DMS153 (cell line): Measurements from ENCODE around the gene BANP.
"Not testable (repeated sequence)": the region's sequence is repeated elsewhere in the genome, so short reads cannot be mapped to it uniquely, and the experiment has no call there.

Experiments used
- DNase-seq: peaks from one replicate; lab custom pipeline; 2025; lab: John Stamatoyannopoulos, UW

Gene BANP

DNA sequence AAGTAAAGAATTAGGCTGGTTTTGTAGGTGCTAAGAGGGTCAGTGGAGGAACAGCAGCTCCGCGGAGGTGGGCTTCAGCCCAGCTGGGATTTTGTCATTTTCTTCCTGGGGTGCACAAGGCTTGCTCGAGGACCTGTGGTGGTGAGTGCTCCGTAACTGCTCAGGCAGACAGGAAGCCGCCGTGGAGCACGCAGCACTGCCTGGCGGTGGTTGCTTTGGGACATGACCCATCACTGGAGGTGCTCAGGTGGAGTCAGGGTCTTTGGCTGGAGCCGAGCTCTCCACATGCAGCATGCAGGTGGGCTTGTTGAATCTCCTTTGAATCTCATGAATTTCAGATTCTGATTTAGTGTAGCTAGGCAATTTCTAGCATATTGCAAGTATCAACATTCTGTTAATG, 79.7 kb downstream of the BANP start:
- DNase-seq: not testable (repeated sequence)

DNA sequence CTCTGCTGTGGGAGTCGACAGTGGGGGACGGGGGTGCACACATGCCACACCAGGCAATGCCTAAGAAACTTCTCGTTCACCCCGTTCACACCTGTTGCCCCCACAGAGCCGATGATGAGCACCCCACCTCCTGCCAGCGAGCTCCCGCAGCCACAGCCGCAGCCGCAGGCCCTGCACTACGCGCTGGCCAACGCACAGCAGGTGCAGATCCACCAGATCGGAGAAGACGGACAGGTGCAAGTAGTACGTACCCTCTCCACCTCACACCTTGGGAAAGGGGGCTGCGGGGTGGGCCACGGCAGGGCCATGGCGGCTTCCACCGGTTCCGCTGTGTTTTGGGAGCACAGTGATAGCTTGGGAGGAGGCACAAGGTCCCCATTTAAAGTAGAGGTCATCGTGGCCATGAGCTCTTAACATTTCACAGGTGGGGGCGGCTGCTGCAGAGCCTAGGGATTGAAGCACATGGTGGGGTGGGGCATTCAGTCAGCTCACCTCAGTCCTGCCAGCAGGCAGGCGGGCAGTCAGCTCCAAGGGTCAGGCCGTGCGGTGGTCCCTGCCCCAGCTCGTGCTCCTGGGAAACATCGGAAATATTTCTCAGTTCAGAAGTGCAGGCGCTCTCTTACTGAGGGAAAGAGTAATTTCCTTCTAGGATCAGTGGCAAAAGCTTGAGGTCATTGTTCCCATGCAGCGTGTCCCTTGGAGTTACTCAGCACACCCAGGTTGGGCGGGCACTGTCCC, 81.9 kb downstream of the BANP start:
- not testable (repeated sequence) for DNase-seq

- no peak for DNase-seq
Observed at GRCh38 chr16:88034770-88035169, 83.5 kb downstream of the BANP start.

DNA sequence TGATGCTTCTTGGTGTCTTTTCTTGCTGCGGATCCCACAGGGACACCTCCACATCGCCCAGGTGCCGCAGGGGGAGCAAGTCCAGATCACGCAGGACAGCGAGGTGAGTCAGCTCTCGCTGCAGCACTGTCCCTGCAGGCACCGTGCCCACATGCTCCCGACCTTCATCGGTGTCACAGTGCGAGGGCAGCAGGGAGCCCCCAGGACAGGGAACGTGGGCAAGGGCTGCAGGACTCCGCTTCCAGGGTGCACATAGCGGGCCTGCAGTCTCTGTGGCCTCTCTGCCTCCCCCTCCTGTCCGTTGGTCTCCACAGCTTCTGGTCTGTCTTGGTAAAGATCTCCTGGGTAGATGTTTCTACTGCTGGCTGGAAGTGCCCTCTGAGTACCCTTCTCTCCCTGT, 84.1 kb downstream of the BANP start:
- DNase-seq: no peak

- DNase-seq: not testable (repeated sequence)
Observed at GRCh38 chr16:88035884-88036639, 84.8 kb downstream of the BANP start.

DNA sequence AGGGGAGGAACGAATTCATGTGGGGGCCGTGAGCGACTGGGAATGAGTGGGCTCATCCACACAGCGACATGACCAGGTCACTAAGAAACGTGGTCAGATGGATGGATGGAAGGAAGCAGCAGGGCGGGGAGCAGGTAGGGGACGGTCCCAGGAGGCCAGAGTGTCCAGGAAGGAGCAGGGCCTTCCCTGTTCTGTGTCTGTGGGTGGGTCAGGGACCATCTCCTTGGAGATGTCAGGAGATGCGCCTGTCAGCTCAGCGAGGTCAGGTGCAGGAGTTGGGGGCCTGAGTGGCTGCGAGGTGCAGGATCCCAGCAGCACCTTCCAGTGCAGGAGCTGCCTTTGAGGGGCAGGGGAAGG, 85.4 kb downstream of the BANP start:
- not testable (repeated sequence) for DNase-seq

- DNase-seq: not testable (repeated sequence)
Observed at GRCh38 chr16:88037359-88037758, 86.1 kb downstream of the BANP start.

GRCh38 chr16:88037876-88038525, 86.8 kb downstream of the BANP start:
- DNase-seq: not testable (repeated sequence)

- not testable (repeated sequence) for DNase-seq
Observed at GRCh38 chr16:88038526-88038908, 87.3 kb downstream of the BANP start.

DNA sequence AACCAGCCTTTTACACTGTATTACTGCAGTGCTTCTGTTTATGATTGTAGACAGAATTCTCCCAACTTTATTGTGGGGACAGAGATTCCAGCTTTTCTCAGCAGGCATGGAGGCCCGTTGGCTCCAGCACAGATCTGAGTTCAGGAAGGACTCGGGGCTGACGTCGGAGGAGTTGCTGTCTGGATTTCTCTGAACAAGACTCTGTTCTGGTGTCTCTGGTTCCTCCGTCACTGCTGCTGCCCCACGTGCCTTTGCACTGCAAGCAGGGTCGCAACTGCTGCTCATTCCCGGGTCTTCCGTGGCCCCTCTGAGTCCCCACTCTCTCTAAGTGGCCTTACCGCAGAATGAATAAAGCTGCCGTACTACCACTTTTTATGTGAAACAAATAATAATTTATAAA, 88.4 kb downstream of the BANP start:
- no peak for DNase-seq

DNA sequence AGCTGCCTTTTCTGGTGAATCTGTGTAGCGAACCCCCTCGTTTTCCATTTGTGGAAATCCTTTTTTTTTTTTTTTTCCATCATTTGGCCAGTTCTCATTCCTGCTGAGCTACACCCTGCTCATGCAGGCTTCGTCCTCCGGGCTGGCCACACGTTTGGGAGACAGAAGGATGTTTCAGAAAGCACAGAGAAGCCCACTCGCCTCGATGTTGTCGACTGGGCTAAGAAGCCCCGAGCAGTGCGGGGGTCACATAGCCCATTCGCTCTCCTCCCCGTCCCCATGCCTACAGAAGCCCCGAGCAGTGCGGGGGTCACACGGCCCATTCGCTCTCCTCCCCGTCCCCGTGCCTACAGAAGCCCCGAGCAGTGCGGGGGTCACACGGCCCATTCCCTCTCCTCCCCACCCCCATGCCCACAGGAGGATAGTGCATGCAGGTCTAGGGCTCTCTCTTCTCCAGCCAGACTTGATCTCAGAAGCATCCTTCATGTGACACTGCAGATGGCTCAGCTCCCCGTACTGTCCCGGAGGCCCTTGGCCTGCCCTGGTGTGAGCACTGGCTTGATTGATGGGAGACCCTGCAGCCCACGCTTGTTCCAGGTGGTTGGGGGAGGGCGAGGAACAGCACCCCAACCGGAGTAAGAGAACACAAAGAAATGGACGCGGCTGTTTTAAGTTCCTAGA, 89.1 kb downstream of the BANP start:
- DNase-seq: not testable (repeated sequence)

DNA sequence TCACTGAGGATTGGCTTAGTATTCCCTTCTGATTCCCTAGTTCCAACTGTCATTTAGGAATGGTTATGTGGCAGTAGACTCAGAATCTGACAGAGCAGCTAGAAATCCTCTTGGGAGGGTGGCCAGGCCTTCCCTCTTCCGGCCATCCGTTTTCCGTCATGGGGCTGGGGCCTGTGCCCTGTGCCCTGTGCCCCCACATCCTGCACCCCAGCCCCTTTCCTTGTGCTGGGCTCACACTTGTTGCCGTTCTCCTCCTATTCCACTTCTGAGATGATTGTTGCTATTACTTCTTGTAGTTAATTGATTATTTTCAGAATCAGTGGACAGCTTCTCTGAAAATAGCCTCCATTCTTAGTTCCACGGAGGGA, 89.6 kb downstream of the BANP start:
- not testable (repeated sequence) for DNase-seq

- not testable (repeated sequence) for DNase-seq
Observed at GRCh38 chr16:88041506-88041905, 90.3 kb downstream of the BANP start.

DNA sequence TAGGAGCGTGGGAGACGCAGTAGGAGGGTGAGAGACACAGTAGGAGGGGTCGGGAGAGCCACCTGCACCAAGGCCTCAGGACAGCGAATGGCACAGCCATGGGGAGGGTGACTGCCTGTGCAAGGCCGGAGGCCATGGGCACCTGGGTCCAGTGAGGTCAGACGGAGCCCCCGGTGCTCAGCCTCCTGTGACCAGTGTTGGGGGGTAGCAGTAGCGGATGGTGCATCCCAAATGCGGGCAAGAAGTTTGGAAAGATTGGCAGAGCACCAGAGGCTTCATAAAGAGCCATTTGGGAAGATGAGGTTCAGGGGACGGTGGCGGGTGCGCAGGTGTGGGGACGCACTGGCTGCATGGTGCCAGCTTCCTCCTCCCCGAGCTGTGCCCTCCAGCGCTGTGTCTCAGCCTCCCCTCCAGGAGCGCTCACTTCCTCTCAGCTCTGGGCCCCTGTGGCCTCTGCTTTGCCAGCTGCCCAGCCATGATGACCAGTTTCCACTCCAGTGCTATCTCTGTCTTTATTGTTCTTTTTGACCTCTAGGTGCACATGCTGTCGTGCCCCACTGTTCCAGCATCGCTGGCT, 90.8 kb downstream of the BANP start:
- DNase-seq: not testable (repeated sequence)

DNA sequence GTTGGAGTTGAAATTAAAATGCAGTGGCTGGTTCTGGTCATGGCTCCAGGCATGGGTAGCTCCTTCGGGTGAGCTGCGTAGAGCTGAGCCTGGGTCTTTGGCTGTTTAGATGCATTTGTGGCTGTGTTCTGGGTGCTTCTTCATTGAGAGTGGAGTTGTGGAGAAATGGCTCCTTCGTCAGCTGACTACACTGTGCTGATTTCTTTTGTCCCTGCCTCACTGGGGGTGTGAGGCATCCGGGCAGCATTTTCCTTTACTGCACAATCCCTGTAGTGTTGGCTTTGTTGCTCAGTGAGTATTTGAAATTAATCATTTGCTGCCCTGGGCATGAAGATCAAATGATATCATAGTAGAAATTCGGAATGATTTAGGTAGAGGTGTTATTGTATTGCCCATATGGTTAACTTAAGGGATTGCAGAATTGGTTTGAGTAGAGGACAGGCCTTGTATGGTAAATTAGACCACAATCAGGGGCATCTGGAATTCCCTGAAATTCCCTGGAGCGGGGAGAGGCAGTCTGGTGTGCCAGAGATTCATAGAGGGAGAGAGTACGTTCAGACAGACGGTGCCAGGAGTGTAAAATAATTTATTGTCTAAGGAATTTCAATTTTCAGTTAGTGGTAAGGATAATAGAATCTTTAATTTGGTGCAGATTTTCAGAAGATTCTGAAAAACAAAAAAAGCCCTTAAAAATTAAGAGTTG, 92.1 kb downstream of the BANP start:
- not testable (repeated sequence) for DNase-seq

DNA sequence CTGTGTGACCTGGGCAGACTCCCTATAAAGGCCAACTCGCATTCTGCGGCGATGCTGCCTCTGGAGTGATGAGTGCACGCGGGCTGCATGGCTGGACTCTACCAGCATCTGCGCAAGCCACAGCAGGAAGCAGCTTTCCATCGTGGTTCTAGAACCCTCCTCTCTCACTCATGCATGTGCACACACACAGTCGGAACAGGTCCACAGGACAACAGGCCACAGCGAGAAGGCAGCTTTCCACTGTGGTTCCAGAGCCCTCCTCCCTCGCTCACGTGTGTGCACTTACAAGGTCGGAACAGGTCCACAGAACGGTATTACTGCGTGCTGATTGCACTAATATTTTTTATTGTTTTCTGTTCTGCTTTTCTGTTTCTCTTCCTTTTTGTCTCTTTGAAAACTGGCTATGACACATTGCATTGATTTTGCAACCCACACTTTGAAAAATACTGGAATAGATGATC, 92.9 kb downstream of the BANP start:
- DNase-seq: not testable (repeated sequence)

DNA sequence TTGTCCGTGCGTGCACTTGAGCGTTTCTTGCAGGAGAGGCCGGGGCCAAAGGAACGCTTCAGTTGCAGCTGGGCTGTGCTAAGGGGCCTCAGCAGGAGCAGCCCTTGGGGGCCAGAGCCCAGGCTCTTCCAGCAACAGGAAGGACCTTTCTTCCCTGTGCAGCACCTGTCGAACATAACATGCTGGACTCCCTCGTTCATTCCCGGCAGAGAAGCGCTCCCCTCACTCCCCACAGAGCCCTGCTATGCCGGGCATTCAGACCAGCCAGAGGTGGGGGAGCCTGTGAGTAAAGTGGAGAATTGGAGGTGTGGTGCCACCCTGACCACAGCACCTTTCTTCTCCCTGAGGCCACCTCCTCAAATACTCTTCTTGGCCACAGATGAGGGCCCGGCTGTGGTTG, 94.1 kb downstream of the BANP start:
- DNase-seq: not testable (repeated sequence)

- no peak for DNase-seq
Observed at GRCh38 chr16:88045820-88046303, 94.6 kb downstream of the BANP start.

- no peak for DNase-seq
Observed at GRCh38 chr16:88047462-88047861, 96.2 kb downstream of the BANP start.

- no peak for DNase-seq
Observed at GRCh38 chr16:88048985-88049384, 97.8 kb downstream of the BANP start.
